Heart left ventricle (tissue), 13 donors: ENCODE data around the gene NBPF1.
"Not testable (repeated sequence)": the region's sequence is repeated elsewhere in the genome, so short reads cannot be mapped to it uniquely, and the experiment has no call there.

Experiments used
- POLR2A ChIP-seq, 2 donors: fragments of 450-650 bp; IDR thresholded peaks; one replicate each; pipeline ENCODE4 v1.6.1; 2017; ENCODE audit warnings: antibody characterized with exemption in 2 of 2, mild to moderate bottlenecking in 2 of 2, moderate library complexity in 2 of 2
- TF ChIP-seq, protein P1 (sequence below), 12 donors: fragments of 200-600 bp; sonication (generic) in 4 of 12; IDR thresholded peaks; one replicate each; pipeline versions ENCODE4 v1.5.0 to v1.8.0; 2018 to 2022; ENCODE audit warnings: antibody characterized with exemption in 12 of 12, mild to moderate bottlenecking in 5 of 12
- donor health status: ischemic (EF 13 %, LVEDD 7.1; RV severe dilation, severe dysfunction).
- donor health status: DM: no; HTN: yes; CAD: no.
- donor health status: DM: no; HTN: no; CAD: no.
- donor health status: ischemic (EF 25% LVEDD 6.9; RV normal size, moderate dysfunction).
- donor health status: ischemic (EF 25% LVEDD 5.7; RV mildly dilated, moderate dysfunction).
- donor health status: ischemic (EF 35%, LVEDD 5.7; RV mildly dilated, moderate dysfunction).
- donor health status: nonischemic (EF 11% LVEDD 7.7; RV severe dilation, severe dysfunction).
- donor health status: DM: yes; HTN: yes; CAD: no.
- donor health status: PGD.
- donor health status: ischemic (EF 29% LVEDD 5.4; RV normal size, mild dysfunction).
- donor health status: nonischemic (EF 23%, LVEDD 6.1; RV moderate dilation, normal function).

DNA sequence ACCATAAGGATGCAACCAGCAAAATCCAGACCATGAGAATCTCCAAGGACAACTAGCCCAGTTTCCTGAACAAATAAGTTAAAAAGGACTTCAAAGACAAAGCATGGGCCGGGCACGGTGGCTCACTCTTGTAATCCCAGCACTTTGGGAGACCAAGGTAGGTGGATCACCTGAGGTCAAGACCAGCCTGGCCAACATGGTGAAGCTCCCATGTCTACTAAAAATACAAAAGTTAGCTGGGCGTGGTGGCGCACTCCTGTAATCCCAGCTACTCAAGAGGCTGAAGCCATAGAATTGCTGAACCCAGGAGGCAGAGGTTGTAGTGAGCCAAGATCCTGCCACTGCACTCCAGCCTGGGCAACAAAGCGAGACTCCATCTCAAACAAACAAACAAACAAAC, 22.6 kb upstream of the NBPF1 start:
- not testable (repeated sequence) for TF ChIP-seq POLR2A (IDR thresholded peaks at IDR 0.05)
- TF ChIP-seq, protein P1, sequence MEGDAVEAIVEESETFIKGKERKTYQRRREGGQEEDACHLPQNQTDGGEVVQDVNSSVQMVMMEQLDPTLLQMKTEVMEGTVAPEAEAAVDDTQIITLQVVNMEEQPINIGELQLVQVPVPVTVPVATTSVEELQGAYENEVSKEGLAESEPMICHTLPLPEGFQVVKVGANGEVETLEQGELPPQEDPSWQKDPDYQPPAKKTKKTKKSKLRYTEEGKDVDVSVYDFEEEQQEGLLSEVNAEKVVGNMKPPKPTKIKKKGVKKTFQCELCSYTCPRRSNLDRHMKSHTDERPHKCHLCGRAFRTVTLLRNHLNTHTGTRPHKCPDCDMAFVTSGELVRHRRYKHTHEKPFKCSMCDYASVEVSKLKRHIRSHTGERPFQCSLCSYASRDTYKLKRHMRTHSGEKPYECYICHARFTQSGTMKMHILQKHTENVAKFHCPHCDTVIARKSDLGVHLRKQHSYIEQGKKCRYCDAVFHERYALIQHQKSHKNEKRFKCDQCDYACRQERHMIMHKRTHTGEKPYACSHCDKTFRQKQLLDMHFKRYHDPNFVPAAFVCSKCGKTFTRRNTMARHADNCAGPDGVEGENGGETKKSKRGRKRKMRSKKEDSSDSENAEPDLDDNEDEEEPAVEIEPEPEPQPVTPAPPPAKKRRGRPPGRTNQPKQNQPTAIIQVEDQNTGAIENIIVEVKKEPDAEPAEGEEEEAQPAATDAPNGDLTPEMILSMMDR (IDR thresholded peaks at IDR 0.05), result not testable (repeated sequence)
